Neural cell (in vitro differentiated cells): ENCODE measurements around the gene ASCC1.

Source experiments
- CTCF ChIP-seq: fragments of 450-650 bp; IDR thresholded peaks from 2 replicates; pipeline ENCODE4 v1.5.1; 2014; ENCODE audit warnings: antibody characterized with exemption, mild to moderate bottlenecking, moderate library complexity; ENCODE audit not compliant: poor library complexity, severe bottlenecking
- EP300 ChIP-seq: fragments of 450-650 bp; conservative IDR thresholded peaks from 2 replicates; pipeline ENCODE4 v1.6.1; 2014; ENCODE audit warnings: antibody characterized with exemption, mild to moderate bottlenecking, moderate library complexity; ENCODE audit not compliant: poor library complexity, severe bottlenecking
- TAF1 ChIP-seq: IDR thresholded peaks from 2 replicates; pipeline ENCODE4 v1.6.1; 2012; ENCODE audit warnings: low read depth

GRCh38 chr10:72221278-72221677 is 5.2 kb upstream of the ASCC1 start:
- no peak for TF ChIP-seq CTCF
- TF ChIP-seq EP300 = no peak
- TF ChIP-seq TAF1 = no peak
